Activated CD4-positive, alpha-beta T cell treated with anti-CD3 and anti-CD28 coated beads, Interleukin-2, Interleukin-4, amounts not matched to agents 100 ng/mL and 50 ng/mL, durations not matched to agents 16 hours and 8 hours (primary cell): ENCODE results near the gene DNASE1L2.
A peak's percentile ranks its signal among the peaks of the same experiment; 100 is the strongest.
"Not testable (repeated sequence)": the region's sequence is repeated elsewhere in the genome, so short reads cannot be mapped to it uniquely, and the experiment has no call there.

Experiments
- DNase-seq: peaks from one replicate; pipeline ENCODE4 v3.0.0-alpha.2; 2020; ENCODE audit warnings: low spot score

Gene DNASE1L2

DNA sequence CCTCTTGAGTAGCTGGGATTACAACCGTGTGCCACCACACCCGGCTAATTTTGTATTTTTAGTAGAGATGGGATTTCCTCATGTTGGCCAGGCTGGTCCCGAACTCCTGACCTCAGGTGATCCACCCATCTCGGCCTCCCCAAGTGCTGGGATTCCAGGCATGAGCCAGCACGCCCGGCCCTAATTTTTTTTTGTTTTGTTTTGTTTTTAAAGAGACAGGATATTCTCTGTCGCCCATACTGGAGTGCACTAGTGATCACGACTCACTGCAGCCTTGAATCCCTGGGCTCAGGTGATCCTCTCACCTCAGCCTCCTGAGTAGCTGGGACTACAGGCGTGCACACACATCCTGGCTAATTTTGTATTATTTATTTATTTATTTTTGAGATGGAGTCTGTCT is 4.1 kb downstream of the DNASE1L2 start:
- not testable (repeated sequence) for DNase-seq

- no peak for DNase-seq
These were observed 6.4 kb downstream of the DNASE1L2 start for GRCh38 chr16:2242598-2242997.

DNA sequence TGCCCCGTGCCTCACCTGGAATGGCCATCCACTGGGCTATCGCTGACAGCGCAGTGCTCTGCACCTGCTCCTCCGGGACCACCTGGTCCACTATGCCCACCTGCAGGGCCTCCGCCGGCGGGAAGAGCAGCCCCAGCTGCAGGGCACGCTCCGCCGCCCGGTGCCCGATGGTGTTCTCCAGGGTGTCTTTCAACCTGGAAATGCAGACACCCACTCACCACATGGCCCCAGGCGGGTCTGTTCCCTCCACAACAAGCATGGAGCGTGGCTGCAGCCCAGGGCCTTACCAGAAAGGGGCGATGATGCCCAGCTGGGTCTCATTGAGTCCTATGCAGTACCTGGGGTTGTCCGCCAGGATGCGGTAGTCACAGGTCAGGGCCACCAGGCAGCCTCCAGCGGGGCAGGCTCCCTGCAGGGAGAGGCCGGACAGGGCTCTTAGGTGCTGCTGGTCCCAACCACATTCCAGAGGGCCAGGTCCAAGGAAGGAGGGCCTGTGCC is 6.8 kb downstream of the DNASE1L2 start:
- DNase-seq, result no peak

- no peak for DNase-seq
These were observed 7.5 kb downstream of the DNASE1L2 start for GRCh38 chr16:2243781-2244180.

- DNase-seq, result no peak
These were observed 8.1 kb downstream of the DNASE1L2 start for GRCh38 chr16:2244301-2244700.

DNA sequence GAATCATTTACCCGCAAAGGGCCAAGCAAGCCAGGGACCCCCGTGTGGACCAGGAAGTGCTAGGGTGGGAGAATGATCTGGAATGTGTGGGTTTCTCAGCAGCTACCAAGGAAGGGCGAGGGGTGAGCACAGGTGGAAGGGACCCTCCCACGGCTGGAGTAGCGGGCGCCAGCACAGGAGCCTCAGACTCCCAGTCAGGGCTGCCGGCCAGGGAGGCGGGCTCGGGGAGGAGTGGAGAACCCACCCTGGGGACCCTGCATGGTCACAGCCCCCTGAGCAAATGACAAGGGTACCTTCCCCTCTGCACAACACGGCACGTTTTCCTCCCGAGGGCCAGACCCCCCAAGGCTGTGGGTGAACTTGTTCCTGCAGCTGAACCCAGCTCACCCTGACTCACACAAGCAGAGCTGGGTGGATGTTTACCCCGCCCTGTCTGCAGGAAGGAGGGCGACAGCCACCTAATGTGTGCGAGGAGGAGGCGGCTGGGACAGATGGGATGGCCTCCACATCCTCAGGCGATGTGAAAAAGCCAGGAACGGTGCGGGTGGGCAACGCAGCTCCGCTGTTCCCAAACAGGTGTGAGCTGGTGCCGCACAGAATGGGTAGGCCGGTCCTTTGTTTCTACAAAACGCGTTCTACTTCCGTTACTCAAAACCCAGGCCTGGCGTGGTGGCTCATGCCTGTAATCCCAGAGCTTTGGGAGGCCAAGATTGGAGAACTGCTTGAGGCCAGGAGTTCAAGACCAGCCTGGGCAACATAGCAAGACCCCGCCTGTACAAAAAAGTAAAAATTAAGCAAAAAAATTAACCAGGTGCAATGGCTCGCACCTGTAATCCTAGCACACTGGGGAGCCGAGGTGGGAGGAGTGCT is 8.9 kb downstream of the DNASE1L2 start:
- no peak for DNase-seq

DNA sequence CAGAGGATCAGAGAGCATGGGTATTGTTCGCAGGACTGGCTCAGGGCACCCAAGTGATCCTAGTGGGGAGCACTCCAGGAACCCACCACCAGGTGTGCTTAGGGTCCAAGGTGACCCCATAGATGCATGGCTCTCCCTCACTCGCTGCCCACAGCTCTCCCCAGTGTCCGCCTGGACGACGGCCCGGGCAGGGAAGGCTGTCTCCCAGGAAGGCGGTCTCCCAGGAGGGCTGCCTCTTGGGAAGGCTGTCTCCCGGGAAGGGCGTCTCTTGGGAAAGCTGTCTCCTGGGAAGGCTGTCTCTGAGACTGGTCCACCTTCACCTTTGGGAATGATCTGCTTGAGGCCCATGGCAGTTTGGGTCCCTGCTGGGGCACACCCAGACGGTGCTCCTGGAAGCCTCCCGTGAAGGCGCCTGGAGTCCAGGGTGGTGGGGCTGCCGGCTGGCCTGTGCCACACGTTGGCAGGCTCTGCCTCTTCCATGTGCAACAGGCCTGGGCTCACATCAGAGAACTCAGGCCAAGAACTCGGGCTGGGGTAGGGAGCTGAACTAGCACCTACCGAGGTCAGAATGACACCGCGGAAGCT is 10.1 kb downstream of the DNASE1L2 start:
- no peak for DNase-seq

- peak; percentile 28 for DNase-seq
These were observed 14.5 kb downstream of the DNASE1L2 start for GRCh38 chr16:2250652-2251295.

- peak; percentile 94 for DNase-seq
These were observed 15.3 kb downstream of the DNASE1L2 start, which contains the start of gene ECI1 for GRCh38 chr16:2251296-2252111. ECI1 (minus strand) TSS chr16:2251587; CDS start chr16:2251566, 21 bp downstream.

GRCh38 chr16:2252806-2253148 is 16.5 kb downstream of the DNASE1L2 start:
- no peak for DNase-seq

DNA sequence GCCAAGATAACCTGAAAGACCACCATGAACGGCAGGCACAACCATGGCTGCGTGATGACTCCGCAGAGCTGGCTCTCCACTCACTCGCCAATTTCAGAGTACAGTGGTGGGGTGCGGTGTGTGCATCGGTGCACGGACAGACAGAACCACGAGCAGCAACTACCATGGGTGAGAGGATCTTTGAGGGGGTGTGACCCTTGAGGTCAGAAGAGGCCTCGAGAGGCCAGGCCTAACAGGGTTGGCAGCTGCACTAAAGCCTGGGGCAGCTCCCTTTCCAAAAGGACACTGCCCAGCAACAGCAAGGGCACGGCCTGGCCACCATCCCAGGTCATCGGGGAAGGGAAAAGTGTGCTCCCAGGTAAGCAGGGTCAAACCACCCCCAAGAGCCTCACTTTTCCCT is 17.0 kb downstream of the DNASE1L2 start:
- DNase-seq, result no peak

GRCh38 chr16:2256531-2257140 is 20.4 kb downstream of the DNASE1L2 start:
- DNase-seq, result no peak

DNA sequence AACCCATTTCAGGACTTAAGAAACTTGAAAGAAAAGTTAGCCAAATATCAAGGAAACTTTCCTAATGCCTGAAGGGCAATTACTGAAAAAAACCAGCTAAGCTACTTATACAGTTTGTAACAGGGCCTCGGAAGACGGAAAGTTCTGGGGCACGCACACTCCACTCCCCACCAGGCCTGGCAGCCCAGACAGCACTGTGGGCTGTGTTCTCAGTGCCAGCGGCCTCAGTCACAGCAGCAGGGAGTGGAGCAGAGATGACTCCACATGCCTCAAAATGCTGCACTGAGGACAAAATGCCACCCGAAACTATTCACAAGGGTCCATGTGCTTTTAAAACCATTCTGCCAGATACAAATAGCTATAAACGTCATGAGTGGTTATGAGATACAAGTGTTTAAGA is 21.5 kb downstream of the DNASE1L2 start:
- DNase-seq, result no peak

DNA sequence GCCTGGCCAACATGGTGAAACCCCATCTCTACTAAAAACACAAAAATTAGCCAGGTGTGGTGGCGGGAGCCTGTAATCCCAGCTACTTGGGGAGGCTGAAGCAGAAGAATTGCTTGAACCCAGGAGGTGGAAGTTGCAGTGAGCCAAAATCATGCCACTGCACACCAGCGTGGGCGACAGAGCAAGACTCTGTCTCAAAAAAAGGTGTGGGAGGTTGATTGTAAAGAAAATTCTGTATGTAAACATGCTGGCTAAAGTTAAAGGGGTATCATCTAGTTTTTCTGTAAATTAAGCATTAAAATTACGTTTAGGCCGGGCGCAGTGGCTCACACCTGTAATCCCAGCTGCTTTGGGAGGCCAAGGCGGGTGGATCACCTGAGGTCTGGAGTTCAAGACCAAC is 22.3 kb downstream of the DNASE1L2 start:
- not testable (repeated sequence) for DNase-seq

- no peak for DNase-seq
These were observed 24.0 kb downstream of the DNASE1L2 start for GRCh38 chr16:2260250-2260649.

GRCh38 chr16:2263026-2263425 is 26.8 kb downstream of the DNASE1L2 start:
- not testable (repeated sequence) for DNase-seq

DNA sequence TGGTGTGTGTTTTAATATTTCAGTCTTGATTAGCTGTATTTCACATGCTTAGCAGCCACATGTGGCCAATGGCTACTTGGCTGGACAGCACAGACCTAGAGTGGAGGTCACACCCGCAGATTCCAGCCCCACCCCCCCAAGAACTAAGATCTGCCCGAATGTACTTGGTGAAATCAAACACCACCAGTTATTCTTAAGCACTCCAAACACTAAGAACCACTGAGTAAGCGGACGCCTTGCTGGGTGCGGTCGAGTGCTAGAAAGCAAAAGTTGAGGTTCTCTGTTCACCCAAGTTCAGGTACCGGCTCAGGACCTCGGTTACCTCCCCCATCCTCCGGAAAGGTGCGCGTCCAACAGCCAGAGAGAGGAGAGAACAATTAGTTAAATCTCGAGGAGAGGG is 30.6 kb downstream of the DNASE1L2 start:
- DNase-seq, result peak; percentile 6

GRCh38 chr16:2267505-2267912 is 31.3 kb downstream of the DNASE1L2 start:
- DNase-seq, result not testable (repeated sequence)

- peak; percentile 95 for DNase-seq
These were observed 31.8 kb downstream of the DNASE1L2 start, which contains the start of gene RNPS1 for GRCh38 chr16:2267913-2268666. RNPS1 (minus strand) TSS chr16:2268126; CDS start chr16:2264643, 3,483 bp downstream.

DNA sequence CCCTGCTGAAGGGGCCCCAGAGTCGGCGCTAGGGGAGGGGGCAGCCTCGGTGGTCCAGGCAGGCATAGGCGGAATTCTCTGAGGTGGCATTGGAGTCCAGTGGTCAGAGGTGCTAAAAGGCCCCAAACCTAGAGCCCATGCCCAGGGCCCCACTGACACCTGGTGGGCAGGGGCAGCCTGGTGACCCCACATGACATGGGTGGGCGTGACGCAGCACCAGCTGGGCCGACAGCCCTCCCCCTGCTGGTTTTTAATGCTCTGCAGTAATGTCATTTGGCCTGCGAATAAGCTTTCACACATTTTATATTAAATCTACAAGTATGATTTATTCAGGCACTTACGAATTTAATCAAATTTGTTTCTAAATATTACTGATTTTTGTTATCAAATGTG is 33.8 kb downstream of the DNASE1L2 start:
- no peak for DNase-seq
